Activated naive CD4-positive, alpha-beta T cell treated with anti-CD3 and anti-CD28 coated beads, Interleukin-2, amount 50 U/mL, for 24 hours (primary cell): ENCODE results near the gene SMIM17.

ENCODE experiments used
- H3K27ac Mint-ChIP-seq: one replicate; pipeline ENCODE4 v1.8.0; 2021; ENCODE audit warnings: mild to moderate bottlenecking, mixed read lengths
- H3K27me3 Mint-ChIP-seq: one replicate; pipeline ENCODE4 v1.8.0; 2021; ENCODE audit warnings: mixed read lengths
- H3K36me3 Mint-ChIP-seq: one replicate; pipeline ENCODE4 v1.8.0; 2021; ENCODE audit warnings: mixed read lengths
- H3K4me1 Mint-ChIP-seq: one replicate; pipeline ENCODE4 v1.8.0; 2021; ENCODE audit warnings: mixed read lengths
- H3K4me3 Mint-ChIP-seq: one replicate; pipeline ENCODE4 v1.8.0; 2021; ENCODE audit warnings: mild to moderate bottlenecking, mixed read lengths
- H3K9me3 Mint-ChIP-seq: one replicate; pipeline ENCODE4 v1.8.0; 2021; ENCODE audit warnings: mixed read lengths

Gene SMIM17

GRCh38 chr19:56623006-56623405 lies 20.0 kb upstream of the SMIM17 start:
- Mint-ChIP-seq H3K4me1 (no peaks in the 10 kb centered on the region), H3K9me3 (peaks cover 17% of the 10 kb centered on the region), H3K27me3 (no peaks in the 10 kb centered on the region), H3K36me3 (peaks cover 52% of the 10 kb centered on the region), H3K4me3 (no peak overlapping the region), H3K27ac (no peak overlapping the region)

GRCh38 chr19:56625708-56626107 lies 17.3 kb upstream of the SMIM17 start:
- Mint-ChIP-seq H3K9me3 (peaks cover 15% of the 10 kb centered on the region), H3K4me1 (no peaks in the 10 kb centered on the region), H3K36me3 (peaks cover 39% of the 10 kb centered on the region), H3K4me3 (no peak overlapping the region), H3K27me3 (no peaks in the 10 kb centered on the region), H3K27ac (no peak overlapping the region)

GRCh38 chr19:56633021-56633420 lies 9.9 kb upstream of the SMIM17 start:
- peaks cover 8% of the 10 kb centered on the region for H3K36me3 Mint-ChIP-seq
- H3K27me3 Mint-ChIP-seq: no peaks in the 10 kb centered on the region
- H3K27ac Mint-ChIP-seq: no peak overlapping the region
- H3K4me1 Mint-ChIP-seq: no peaks in the 10 kb centered on the region
- H3K4me3 Mint-ChIP-seq: no peak overlapping the region
- H3K9me3 Mint-ChIP-seq: peaks cover 11% of the 10 kb centered on the region

GRCh38 chr19:56637976-56638555 lies 4.9 kb upstream of the SMIM17 start:
- Mint-ChIP-seq H3K4me1 (no peaks in the 10 kb centered on the region), H3K27ac (no peak overlapping the region), H3K4me3 (no peak overlapping the region), H3K36me3 (peaks cover 12% of the 10 kb centered on the region), H3K27me3 (peaks cover 7% of the 10 kb centered on the region), H3K9me3 (peaks cover 19% of the 10 kb centered on the region)

GRCh38 chr19:56639217-56639616 lies 3.7 kb upstream of the SMIM17 start:
- Mint-ChIP-seq H3K27me3 (peaks cover 11% of the 10 kb centered on the region), H3K9me3 (peaks cover 24% of the 10 kb centered on the region), H3K4me1 (no peaks in the 10 kb centered on the region), H3K36me3 (peaks cover 16% of the 10 kb centered on the region), H3K27ac (no peak overlapping the region), H3K4me3 (no peak overlapping the region)

- Mint-ChIP-seq H3K4me1 (no peaks in the 10 kb centered on the region), H3K4me3 (no peak overlapping the region), H3K27ac (no peak overlapping the region), H3K9me3 (peaks cover 43% of the 10 kb centered on the region), H3K27me3 (peaks cover 18% of the 10 kb centered on the region), H3K36me3 (peaks cover 22% of the 10 kb centered on the region)
These were observed 549 bp downstream of the SMIM17 start for GRCh38 chr19:56643460-56643955.

- Mint-ChIP-seq H3K9me3 (peaks cover 18% of the 10 kb centered on the region), H3K27ac (no peak overlapping the region), H3K27me3 (no peaks in the 10 kb centered on the region), H3K36me3 (peaks cover 3% of the 10 kb centered on the region), H3K4me1 (no peaks in the 10 kb centered on the region), H3K4me3 (no peak overlapping the region)
These were observed 11.2 kb downstream of the SMIM17 start for GRCh38 chr19:56654151-56654550.

- no peak overlapping the region for H3K27ac Mint-ChIP-seq
- H3K27me3 Mint-ChIP-seq: no peaks in the 10 kb centered on the region
- no peaks in the 10 kb centered on the region for H3K4me1 Mint-ChIP-seq
- peaks cover 9% of the 10 kb centered on the region for H3K36me3 Mint-ChIP-seq
- no peak overlapping the region for H3K4me3 Mint-ChIP-seq
- H3K9me3 Mint-ChIP-seq: peaks cover 4% of the 10 kb centered on the region
These were observed 17.6 kb downstream of the SMIM17 start for GRCh38 chr19:56660381-56661107.

- H3K36me3 Mint-ChIP-seq: peaks cover 9% of the 10 kb centered on the region
- no peaks in the 10 kb centered on the region for H3K27me3 Mint-ChIP-seq
- H3K4me1 Mint-ChIP-seq: no peaks in the 10 kb centered on the region
- no peak overlapping the region for H3K27ac Mint-ChIP-seq
- H3K4me3 Mint-ChIP-seq: no peak overlapping the region
- H3K9me3 Mint-ChIP-seq: peaks cover 4% of the 10 kb centered on the region
These were observed 18.3 kb downstream of the SMIM17 start for GRCh38 chr19:56661248-56661647.

GRCh38 chr19:56663931-56664500 lies 21.1 kb downstream of the SMIM17 start:
- H3K27ac Mint-ChIP-seq: no peak overlapping the region
- H3K27me3 Mint-ChIP-seq: no peaks in the 10 kb centered on the region
- peaks cover 9% of the 10 kb centered on the region for H3K36me3 Mint-ChIP-seq
- no peaks in the 10 kb centered on the region for H3K4me1 Mint-ChIP-seq
- H3K4me3 Mint-ChIP-seq: no peak overlapping the region
- peaks cover 4% of the 10 kb centered on the region for H3K9me3 Mint-ChIP-seq

- H3K27me3 Mint-ChIP-seq: no peaks in the 10 kb centered on the region
- H3K4me1 Mint-ChIP-seq: no peaks in the 10 kb centered on the region
- H3K9me3 Mint-ChIP-seq: no peaks in the 10 kb centered on the region
- H3K36me3 Mint-ChIP-seq: peaks cover 6% of the 10 kb centered on the region
- no peak overlapping the region for H3K27ac Mint-ChIP-seq
- no peak overlapping the region for H3K4me3 Mint-ChIP-seq
These were observed 21.6 kb downstream of the SMIM17 start for GRCh38 chr19:56664511-56664910.

GRCh38 chr19:56667311-56667870 lies 24.4 kb downstream of the SMIM17 start:
- Mint-ChIP-seq H3K27me3 (no peaks in the 10 kb centered on the region), H3K9me3 (no peaks in the 10 kb centered on the region), H3K4me1 (peaks cover 9% of the 10 kb centered on the region), H3K27ac (no peak overlapping the region), H3K4me3 (no peak overlapping the region), H3K36me3 (peaks cover 10% of the 10 kb centered on the region)

- Mint-ChIP-seq H3K9me3 (no peaks in the 10 kb centered on the region), H3K27ac (no peak overlapping the region), H3K36me3 (peaks cover 10% of the 10 kb centered on the region), H3K4me1 (peaks cover 9% of the 10 kb centered on the region), H3K27me3 (no peaks in the 10 kb centered on the region), H3K4me3 (no peak overlapping the region)
These were observed 25.7 kb downstream of the SMIM17 start for GRCh38 chr19:56668676-56669075.

GRCh38 chr19:56670401-56670960 lies 27.5 kb downstream of the SMIM17 start:
- Mint-ChIP-seq H3K4me3 (peak overlapping the region; percentile 92), H3K4me1 (peaks cover 9% of the 10 kb centered on the region), H3K9me3 (no peaks in the 10 kb centered on the region), H3K27me3 (no peaks in the 10 kb centered on the region), H3K27ac (no peak overlapping the region), H3K36me3 (peaks cover 5% of the 10 kb centered on the region)

- peaks cover 5% of the 10 kb centered on the region for H3K36me3 Mint-ChIP-seq
- peaks cover 9% of the 10 kb centered on the region for H3K4me1 Mint-ChIP-seq
- H3K4me3 Mint-ChIP-seq: peak overlapping the region; percentile 92
- peak overlapping the region; percentile 74 for H3K27ac Mint-ChIP-seq
- H3K27me3 Mint-ChIP-seq: no peaks in the 10 kb centered on the region
- peaks cover under 1% of the 10 kb centered on the region for H3K9me3 Mint-ChIP-seq
These were observed 28.1 kb downstream of the SMIM17 start for GRCh38 chr19:56670961-56671612.
